ENCODE measurements around the gene AP4S1.

The AP4S1 gene

DNA sequence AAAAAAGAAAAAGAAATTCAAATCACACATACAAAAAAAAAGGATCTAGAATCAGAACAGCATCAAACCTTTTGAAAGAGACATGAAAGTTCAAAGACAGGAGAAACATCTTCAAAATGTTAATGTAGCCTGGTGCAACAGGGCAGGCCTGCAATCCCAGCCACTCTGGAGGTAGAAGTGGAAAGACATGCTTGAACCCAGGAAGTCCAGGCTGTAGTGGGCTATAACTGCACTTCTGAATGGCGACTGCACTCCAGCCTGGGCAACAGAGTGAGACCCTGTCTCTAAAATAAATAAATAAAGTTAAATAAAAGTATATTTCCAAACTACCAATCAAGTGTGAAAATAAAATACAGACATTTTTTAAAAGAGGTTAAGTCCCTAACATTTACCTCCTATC, 18.7 kb upstream of the AP4S1 start:
- DNase-seq (ENCODE audit: low spot score): no peak
- WGBS, 2 donors (ENCODE audit: extremely low coverage in 2 of 2, insufficient read length in 2 of 2, insufficient replicate concordance in 1 of 2): no CpG with 5 or more reads among the region's 1 CpG
- no peak overlapping the region for H3K18ac ChIP-seq (ENCODE audit: low read length)
- H3K4me1 ChIP-seq (ENCODE audit: control insufficient read depth in 2 of 2, insufficient read depth in 1 of 2, low read depth in 1 of 2, low read length in 2 of 2): no peaks in the 10 kb centered on the region
- no peak overlapping the region for H3K4me2 ChIP-seq (ENCODE audit: insufficient read depth, low read length, poor library complexity, severe bottlenecking)
- peaks cover 5% of the 10 kb centered on the region for H3K79me1 ChIP-seq (ENCODE audit: low read depth, low read length)
- H3K36me3 ChIP-seq (replicated peaks in 1 of 2; ENCODE audit: control insufficient read depth in 2 of 2, insufficient read depth in 2 of 2, low read length in 2 of 2): peaks cover 2 to 72% of the 10 kb centered on the region in 2 donors
- H2BK12ac ChIP-seq (ENCODE audit: low read length): no peak overlapping the region
- no peak overlapping the region for H2BK15ac ChIP-seq (ENCODE audit: low read length)
- H3K23ac ChIP-seq (ENCODE audit: low read depth, low read length, poor library complexity): no peak overlapping the region
- H3K14ac ChIP-seq (ENCODE audit: low read length): no peak overlapping the region
- H2AK5ac ChIP-seq (ENCODE audit: low read depth, low read length): no peak overlapping the region
- H2BK120ac ChIP-seq (ENCODE audit: low read depth, low read length): no peak overlapping the region
- no peak overlapping the region for H3K4me3 ChIP-seq (ENCODE audit: low read length in 2 of 2)
- H3K27ac ChIP-seq (replicated peaks; ENCODE audit: low read length): no peak overlapping the region
- H3K27me3 ChIP-seq (ENCODE audit: control insufficient read depth in 3 of 3, insufficient read depth in 3 of 3, low read depth in 1 of 3, low read length in 3 of 3): no peaks in the 10 kb centered on the region
- no peak overlapping the region for H2BK5ac ChIP-seq (ENCODE audit: low read length)
- H3K9ac ChIP-seq (ENCODE audit: low read depth, low read length, poor library complexity): no peak overlapping the region
- peaks cover 0 to 12% of the 10 kb centered on the region in 2 donors for H3K9me3 ChIP-seq (replicated peaks in 1 of 2; ENCODE audit: control insufficient read depth in 2 of 2, insufficient read depth in 1 of 2, low read depth in 1 of 2, low read length in 2 of 2)
- H4K8ac ChIP-seq (ENCODE audit: low read depth, low read length): no peak overlapping the region
- H3K4ac ChIP-seq (ENCODE audit: low read length): no peak overlapping the region
- no peak overlapping the region for H4K91ac ChIP-seq (ENCODE audit: low read depth, low read length, poor library complexity)
- H2AFZ ChIP-seq (ENCODE audit: low read length): no peak overlapping the region

DNA sequence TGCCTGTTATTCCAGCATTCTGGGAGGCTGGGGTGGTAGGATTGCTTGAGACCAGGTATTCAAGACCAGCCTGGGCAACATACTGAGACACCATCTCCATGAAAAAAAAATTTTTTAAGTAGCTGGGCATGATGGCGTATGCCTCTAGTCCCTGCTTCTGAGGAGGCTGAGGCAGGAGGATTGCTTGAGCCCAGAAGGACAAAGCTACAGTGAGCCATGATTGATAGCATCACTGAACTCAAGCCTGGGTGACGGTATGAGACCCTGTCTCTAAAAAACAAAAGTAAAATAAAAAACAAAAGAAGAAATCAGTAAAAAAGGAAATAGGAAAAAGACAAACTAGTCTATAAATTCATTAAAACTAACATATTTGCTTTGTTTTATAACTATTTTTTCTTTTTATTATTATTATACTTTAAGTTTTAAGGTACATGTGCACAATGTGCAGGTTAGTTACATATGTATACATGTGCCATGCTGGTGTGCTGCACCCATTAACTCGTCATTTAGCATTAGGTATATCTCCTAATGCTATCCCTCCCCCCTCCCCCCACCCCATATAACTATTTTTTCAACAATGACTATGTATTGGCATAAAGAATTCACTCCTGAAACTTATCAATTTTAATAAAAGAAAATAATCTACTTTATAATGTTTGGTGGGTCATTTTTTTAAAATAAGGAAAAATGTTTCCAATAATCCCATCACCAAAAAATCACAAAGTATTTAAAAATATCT, 15.4 kb upstream of the AP4S1 start:
- no peaks in the 10 kb centered on the region for H3K27me3 ChIP-seq (ENCODE audit: control insufficient read depth in 3 of 3, insufficient read depth in 3 of 3, low read depth in 1 of 3, low read length in 3 of 3)
- no CpG with 5 or more reads among the region's 3 CpGs for WGBS, 2 donors (ENCODE audit: extremely low coverage in 2 of 2, insufficient read length in 2 of 2, insufficient replicate concordance in 1 of 2)
- H3K14ac ChIP-seq (ENCODE audit: low read length): no peak overlapping the region
- no peak overlapping the region for H3K4ac ChIP-seq (ENCODE audit: low read length)
- H3K27ac ChIP-seq (replicated peaks; ENCODE audit: low read length): no peak overlapping the region
- peaks cover 2 to 66% of the 10 kb centered on the region in 2 donors for H3K36me3 ChIP-seq (replicated peaks in 1 of 2; ENCODE audit: control insufficient read depth in 2 of 2, insufficient read depth in 2 of 2, low read length in 2 of 2)
- no peak overlapping the region for H4K91ac ChIP-seq (ENCODE audit: low read depth, low read length, poor library complexity)
- no peak overlapping the region for H3K23ac ChIP-seq (ENCODE audit: low read depth, low read length, poor library complexity)
- H2BK15ac ChIP-seq (ENCODE audit: low read length): no peak overlapping the region
- no peak for DNase-seq (ENCODE audit: low spot score)
- H2BK5ac ChIP-seq (ENCODE audit: low read length): no peak overlapping the region
- H2AFZ ChIP-seq (ENCODE audit: low read length): no peak overlapping the region
- peaks cover 0 to 3% of the 10 kb centered on the region in 2 donors for H3K9me3 ChIP-seq (replicated peaks in 1 of 2; ENCODE audit: control insufficient read depth in 2 of 2, insufficient read depth in 1 of 2, low read depth in 1 of 2, low read length in 2 of 2)
- no peak overlapping the region for H4K8ac ChIP-seq (ENCODE audit: low read depth, low read length)
- peaks cover 7% of the 10 kb centered on the region for H3K79me1 ChIP-seq (ENCODE audit: low read depth, low read length)
- H3K4me3 ChIP-seq (ENCODE audit: low read length in 2 of 2): no peak overlapping the region
- no peak overlapping the region for H2BK120ac ChIP-seq (ENCODE audit: low read depth, low read length)
- H3K4me2 ChIP-seq (ENCODE audit: insufficient read depth, low read length, poor library complexity, severe bottlenecking): no peak overlapping the region
- no peak overlapping the region for H3K18ac ChIP-seq (ENCODE audit: low read length)
- H2AK5ac ChIP-seq (ENCODE audit: low read depth, low read length): no peak overlapping the region
- H3K4me1 ChIP-seq (ENCODE audit: control insufficient read depth in 2 of 2, insufficient read depth in 1 of 2, low read depth in 1 of 2, low read length in 2 of 2): no peaks in the 10 kb centered on the region
- no peak overlapping the region for H2BK12ac ChIP-seq (ENCODE audit: low read length)
- no peak overlapping the region for H3K9ac ChIP-seq (ENCODE audit: low read depth, low read length, poor library complexity)

DNA sequence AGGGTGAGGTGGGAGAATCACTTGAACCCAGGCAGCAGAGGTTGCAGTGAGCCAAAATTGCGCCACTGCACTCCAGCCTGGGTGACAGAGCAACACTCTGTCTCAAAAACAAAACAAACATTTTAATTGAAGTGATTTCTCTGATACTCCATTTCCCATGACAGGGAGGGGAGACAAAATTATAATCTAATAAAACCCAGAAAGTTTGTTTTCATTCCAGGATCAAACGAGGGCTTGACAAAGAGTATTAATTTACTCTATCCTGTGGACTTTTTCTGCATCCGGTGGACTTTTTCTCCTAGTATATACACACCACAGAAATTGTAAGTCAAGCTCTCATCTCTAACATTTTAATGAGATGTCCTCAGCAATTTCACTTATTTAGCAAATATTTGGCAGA, 14.5 kb upstream of the AP4S1 start:
- no peaks in the 10 kb centered on the region for H3K27me3 ChIP-seq (ENCODE audit: control insufficient read depth in 3 of 3, insufficient read depth in 3 of 3, low read depth in 1 of 3, low read length in 3 of 3)
- H3K36me3 ChIP-seq (replicated peaks in 1 of 2; ENCODE audit: control insufficient read depth in 2 of 2, insufficient read depth in 2 of 2, low read length in 2 of 2): peaks cover 2 to 57% of the 10 kb centered on the region in 2 donors
- no peaks in the 10 kb centered on the region for H3K4me1 ChIP-seq (ENCODE audit: control insufficient read depth in 2 of 2, insufficient read depth in 1 of 2, low read depth in 1 of 2, low read length in 2 of 2)
- H3K4me3 ChIP-seq (ENCODE audit: low read length in 2 of 2): no peak overlapping the region
- H3K9ac ChIP-seq (ENCODE audit: low read depth, low read length, poor library complexity): no peak overlapping the region
- peaks cover 13% of the 10 kb centered on the region for H3K79me1 ChIP-seq (ENCODE audit: low read depth, low read length)
- H2AK5ac ChIP-seq (ENCODE audit: low read depth, low read length): no peak overlapping the region
- DNase-seq (ENCODE audit: low spot score): no peak
- no peak overlapping the region for H4K91ac ChIP-seq (ENCODE audit: low read depth, low read length, poor library complexity)
- WGBS, 2 donors (ENCODE audit: extremely low coverage in 2 of 2, insufficient read length in 2 of 2, insufficient replicate concordance in 1 of 2): no CpG with 5 or more reads among the region's 3 CpGs
- no peak overlapping the region for H2AFZ ChIP-seq (ENCODE audit: low read length)
- H2BK5ac ChIP-seq (ENCODE audit: low read length): no peak overlapping the region
- no peak overlapping the region for H3K23ac ChIP-seq (ENCODE audit: low read depth, low read length, poor library complexity)
- H3K18ac ChIP-seq (ENCODE audit: low read length): no peak overlapping the region
- no peak overlapping the region for H3K4me2 ChIP-seq (ENCODE audit: insufficient read depth, low read length, poor library complexity, severe bottlenecking)
- H3K27ac ChIP-seq (replicated peaks; ENCODE audit: low read length): no peak overlapping the region
- no peak overlapping the region for H2BK120ac ChIP-seq (ENCODE audit: low read depth, low read length)
- no peak overlapping the region for H3K14ac ChIP-seq (ENCODE audit: low read length)
- H3K4ac ChIP-seq (ENCODE audit: low read length): no peak overlapping the region
- H4K8ac ChIP-seq (ENCODE audit: low read depth, low read length): no peak overlapping the region
- H2BK15ac ChIP-seq (ENCODE audit: low read length): no peak overlapping the region
- H2BK12ac ChIP-seq (ENCODE audit: low read length): no peak overlapping the region
- peaks cover 0 to 3% of the 10 kb centered on the region in 2 donors for H3K9me3 ChIP-seq (replicated peaks in 1 of 2; ENCODE audit: control insufficient read depth in 2 of 2, insufficient read depth in 1 of 2, low read depth in 1 of 2, low read length in 2 of 2)

DNA sequence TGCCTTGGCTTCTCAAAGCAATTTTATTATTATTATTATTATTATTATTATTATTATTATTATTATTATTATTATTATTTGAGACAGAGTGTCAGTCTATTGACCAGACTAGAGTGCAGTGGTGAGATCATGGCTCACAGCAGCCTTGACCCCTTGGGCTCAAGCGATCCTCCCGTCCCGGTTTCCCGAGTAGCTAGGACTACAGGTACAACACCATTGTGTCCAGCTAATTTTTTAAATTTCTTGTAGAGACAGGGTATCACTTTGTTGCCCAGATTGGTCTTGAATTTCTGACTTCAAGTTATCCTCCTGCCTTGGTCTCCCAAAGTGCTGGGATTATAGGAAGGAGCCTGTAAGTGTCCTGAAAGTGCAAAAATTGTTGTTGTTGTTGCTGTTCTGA, 11.6 kb upstream of the AP4S1 start:
- no peak overlapping the region for H2BK15ac ChIP-seq (ENCODE audit: low read length)
- H3K18ac ChIP-seq (ENCODE audit: low read length): no peak overlapping the region
- H2BK12ac ChIP-seq (ENCODE audit: low read length): no peak overlapping the region
- no peak overlapping the region for H2AK5ac ChIP-seq (ENCODE audit: low read depth, low read length)
- no peak overlapping the region for H4K91ac ChIP-seq (ENCODE audit: low read depth, low read length, poor library complexity)
- no peak overlapping the region for H3K9ac ChIP-seq (ENCODE audit: low read depth, low read length, poor library complexity)
- no CpG with 5 or more reads among the region's 4 CpGs for WGBS, 2 donors (ENCODE audit: extremely low coverage in 2 of 2, insufficient read length in 2 of 2, insufficient replicate concordance in 1 of 2)
- no peak overlapping the region for H3K23ac ChIP-seq (ENCODE audit: low read depth, low read length, poor library complexity)
- H3K4ac ChIP-seq (ENCODE audit: low read length): no peak overlapping the region
- peaks cover 5 to 46% of the 10 kb centered on the region in 2 donors for H3K36me3 ChIP-seq (replicated peaks in 1 of 2; ENCODE audit: control insufficient read depth in 2 of 2, insufficient read depth in 2 of 2, low read length in 2 of 2)
- no peak overlapping the region for H3K4me3 ChIP-seq (ENCODE audit: low read length in 2 of 2)
- peaks cover 0 to 3% of the 10 kb centered on the region in 2 donors for H3K9me3 ChIP-seq (replicated peaks in 1 of 2; ENCODE audit: control insufficient read depth in 2 of 2, insufficient read depth in 1 of 2, low read depth in 1 of 2, low read length in 2 of 2)
- H3K27me3 ChIP-seq (ENCODE audit: control insufficient read depth in 3 of 3, insufficient read depth in 3 of 3, low read depth in 1 of 3, low read length in 3 of 3): no peaks in the 10 kb centered on the region
- peaks cover 13% of the 10 kb centered on the region for H3K79me1 ChIP-seq (ENCODE audit: low read depth, low read length)
- no peak overlapping the region for H3K27ac ChIP-seq (replicated peaks; ENCODE audit: low read length)
- no peak overlapping the region for H2BK120ac ChIP-seq (ENCODE audit: low read depth, low read length)
- no peak overlapping the region for H2AFZ ChIP-seq (ENCODE audit: low read length)
- DNase-seq (ENCODE audit: low spot score): no peak
- H3K4me2 ChIP-seq (ENCODE audit: insufficient read depth, low read length, poor library complexity, severe bottlenecking): no peak overlapping the region
- H3K14ac ChIP-seq (ENCODE audit: low read length): no peak overlapping the region
- H3K4me1 ChIP-seq (ENCODE audit: control insufficient read depth in 2 of 2, insufficient read depth in 1 of 2, low read depth in 1 of 2, low read length in 2 of 2): peaks cover 0 to 3% of the 10 kb centered on the region in 2 donors
- H4K8ac ChIP-seq (ENCODE audit: low read depth, low read length): no peak overlapping the region
- H2BK5ac ChIP-seq (ENCODE audit: low read length): no peak overlapping the region
